ENCODE measurements around the gene GAS2L3.

Gene GAS2L3

DNA sequence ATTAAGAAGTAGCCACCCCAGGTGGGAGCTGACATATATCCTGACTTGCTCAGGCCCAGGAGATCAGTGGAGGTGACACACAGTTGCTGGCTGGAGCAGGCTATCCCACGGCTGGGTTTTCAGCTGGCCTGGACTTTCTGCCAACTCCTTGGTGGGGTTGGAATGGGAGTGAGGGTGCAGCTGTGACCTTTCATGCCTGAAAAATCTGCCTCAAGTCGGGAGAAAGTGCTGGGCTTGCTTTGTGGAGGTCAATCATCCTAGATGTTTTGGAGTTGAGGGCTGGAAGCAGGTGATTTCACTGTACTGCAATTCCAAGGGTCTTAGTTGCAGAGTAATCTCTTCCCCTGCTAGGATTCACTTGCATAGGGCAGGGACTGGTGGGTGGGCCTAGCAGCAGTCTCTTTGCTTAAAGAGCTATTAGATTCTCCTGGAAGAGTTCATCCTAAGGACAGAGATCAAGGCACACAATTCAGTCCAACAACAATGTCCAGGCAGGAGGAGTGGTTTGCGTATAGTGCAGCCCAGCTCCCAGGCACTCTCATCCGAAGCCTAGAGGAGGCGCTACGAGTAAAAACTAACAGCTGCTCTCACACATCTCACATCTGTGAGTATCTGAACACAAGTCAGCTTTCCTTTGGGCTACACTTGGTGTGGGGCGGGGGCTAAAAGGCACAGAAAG is 98.1 kb downstream of the GAS2L3 start:
- DNase-seq (ENCODE audit: low spot score): no peak
- TF ChIP-seq, protein P1, sequence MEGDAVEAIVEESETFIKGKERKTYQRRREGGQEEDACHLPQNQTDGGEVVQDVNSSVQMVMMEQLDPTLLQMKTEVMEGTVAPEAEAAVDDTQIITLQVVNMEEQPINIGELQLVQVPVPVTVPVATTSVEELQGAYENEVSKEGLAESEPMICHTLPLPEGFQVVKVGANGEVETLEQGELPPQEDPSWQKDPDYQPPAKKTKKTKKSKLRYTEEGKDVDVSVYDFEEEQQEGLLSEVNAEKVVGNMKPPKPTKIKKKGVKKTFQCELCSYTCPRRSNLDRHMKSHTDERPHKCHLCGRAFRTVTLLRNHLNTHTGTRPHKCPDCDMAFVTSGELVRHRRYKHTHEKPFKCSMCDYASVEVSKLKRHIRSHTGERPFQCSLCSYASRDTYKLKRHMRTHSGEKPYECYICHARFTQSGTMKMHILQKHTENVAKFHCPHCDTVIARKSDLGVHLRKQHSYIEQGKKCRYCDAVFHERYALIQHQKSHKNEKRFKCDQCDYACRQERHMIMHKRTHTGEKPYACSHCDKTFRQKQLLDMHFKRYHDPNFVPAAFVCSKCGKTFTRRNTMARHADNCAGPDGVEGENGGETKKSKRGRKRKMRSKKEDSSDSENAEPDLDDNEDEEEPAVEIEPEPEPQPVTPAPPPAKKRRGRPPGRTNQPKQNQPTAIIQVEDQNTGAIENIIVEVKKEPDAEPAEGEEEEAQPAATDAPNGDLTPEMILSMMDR (IDR thresholded peaks at IDR 0.05): no peak
- Histone ChIP-seq H3K4me3 (no peak overlapping the region), H3K27ac (no peak overlapping the region)

DNA sequence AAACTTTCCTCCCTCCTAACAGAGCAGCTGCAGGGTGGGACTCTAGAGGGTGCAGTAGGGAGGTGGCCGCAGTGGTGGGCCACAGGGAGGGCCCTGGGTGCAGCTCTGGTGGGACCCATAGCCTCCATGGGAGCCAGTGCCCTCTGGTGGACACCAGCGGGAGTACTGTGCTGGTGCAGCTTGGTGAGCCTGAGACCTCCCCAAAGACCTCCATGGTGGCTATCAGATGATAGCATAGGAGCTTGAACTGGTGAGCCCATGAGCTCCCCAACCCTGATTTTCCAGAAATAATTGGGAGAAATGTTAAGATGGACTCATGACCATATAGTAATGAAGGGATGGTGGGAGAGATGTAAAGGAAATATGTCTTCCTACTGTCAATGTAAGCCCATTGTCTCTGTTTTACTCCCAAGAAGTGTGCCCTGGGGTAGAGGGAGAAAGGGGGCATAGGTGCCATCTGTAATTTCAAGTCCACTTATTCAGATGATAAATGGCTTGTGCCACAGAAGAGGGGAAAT is 98.7 kb downstream of the GAS2L3 start:
- no peak for DNase-seq (ENCODE audit: low spot score)
- Histone ChIP-seq H3K27ac (no peak overlapping the region), H3K4me3 (no peak overlapping the region)
- TF ChIP-seq, protein P1 (IDR thresholded peaks at IDR 0.05): no peak

DNA sequence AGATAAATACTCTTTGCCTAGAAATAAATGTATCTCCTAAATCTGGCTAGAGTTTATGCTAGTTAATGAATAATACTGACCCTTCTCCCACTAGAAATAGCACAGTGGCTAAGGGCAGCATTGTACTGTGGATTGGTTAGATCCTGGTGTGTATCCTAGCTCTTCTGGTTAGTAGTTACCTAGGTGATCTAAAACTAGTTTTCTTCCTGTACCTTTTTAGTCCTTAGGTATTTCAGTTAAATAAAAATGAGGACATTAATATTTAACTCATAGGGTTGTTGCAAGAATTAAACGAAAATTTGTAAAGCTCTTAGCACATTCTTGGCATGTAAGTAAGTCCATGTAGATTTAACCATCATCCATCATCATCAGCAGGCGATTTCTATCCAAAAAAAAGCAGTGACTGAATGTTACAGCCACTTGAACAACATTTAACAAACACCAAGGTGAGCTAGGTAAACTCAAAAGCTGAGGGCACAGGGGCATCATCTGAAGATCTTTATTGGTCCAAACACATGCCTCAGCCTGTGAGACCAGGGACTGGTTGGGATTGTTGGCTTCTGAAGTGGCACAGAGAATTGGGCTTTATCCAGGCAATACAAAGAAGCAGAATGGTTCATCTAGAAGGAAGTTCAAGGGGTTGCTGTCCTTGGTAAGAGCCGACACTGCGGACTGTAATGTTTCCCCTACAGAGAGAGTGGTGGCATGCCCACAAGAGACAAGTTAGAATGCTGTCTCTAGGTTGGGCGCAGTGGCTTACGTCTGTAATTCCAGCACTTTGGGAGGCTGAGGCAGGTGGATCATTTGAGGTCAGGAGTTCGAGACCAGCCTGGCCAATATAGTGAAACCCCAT is 100.8 kb downstream of the GAS2L3 start:
- no peak for DNase-seq (ENCODE audit: low spot score)
- TF ChIP-seq, protein P1 (IDR thresholded peaks at IDR 0.05): no peak
- H3K4me3 ChIP-seq: no peak overlapping the region
- H3K27ac ChIP-seq: no peak overlapping the region

All from coronary artery (tissue), 2 donors.